Activated CD4-positive, CD25-positive, alpha-beta regulatory T cell treated with anti-CD3 and anti-CD28 coated beads, Interleukin-2, amount 50 U/mL, for 24 hours (primary cell): Measurements from ENCODE around the gene SSTR5.
A peak's percentile ranks its signal among the peaks of the same experiment; 100 is the strongest.

Source experiments
- ATAC-seq, 2 donors: fragments of 150-1000 bp; cut with Tn5 transposase; one replicate each; pipeline ENCODE4 v1.10.0; 2021; ENCODE audit warnings: mild to moderate bottlenecking in 1 of 2, moderate library complexity in 1 of 2

SSTR5 gene

GRCh38 chr16:1107731-1108130 lies 35.2 kb downstream of the SSTR5 start:
- no peak for ATAC-seq

GRCh38 chr16:1108299-1109252 lies 36.0 kb downstream of the SSTR5 start:
- no peak for ATAC-seq

- ATAC-seq = no peak
Measured at GRCh38 chr16:1109648-1110047, 37.1 kb downstream of the SSTR5 start.

GRCh38 chr16:1112506-1113184 lies 40.1 kb downstream of the SSTR5 start:
- no peak for ATAC-seq

- no peak for ATAC-seq
Measured at GRCh38 chr16:1113489-1113888, 40.9 kb downstream of the SSTR5 start.

- ATAC-seq = no peak
Measured at GRCh38 chr16:1113889-1114526, 41.5 kb downstream of the SSTR5 start.

DNA sequence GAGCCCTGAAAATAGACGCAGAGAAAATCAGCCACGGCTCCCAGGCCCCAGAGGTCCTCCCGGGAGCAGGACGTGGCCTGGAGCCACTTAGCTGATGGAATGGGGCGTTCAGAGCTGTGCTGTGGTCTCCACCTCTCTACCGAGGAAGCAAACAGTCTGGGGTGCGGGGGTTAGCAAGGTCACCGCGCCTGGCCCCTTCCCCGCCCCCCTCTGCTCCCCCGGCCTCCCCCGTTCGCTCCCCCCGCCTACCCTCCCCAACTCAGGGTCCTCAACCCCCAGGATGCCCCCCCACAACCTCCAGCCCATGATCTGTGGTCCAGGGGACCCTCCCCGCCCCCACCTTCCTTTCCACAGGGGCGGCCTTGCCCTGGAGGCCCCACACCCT lies 44.1 kb downstream of the SSTR5 start:
- ATAC-seq = no peak

DNA sequence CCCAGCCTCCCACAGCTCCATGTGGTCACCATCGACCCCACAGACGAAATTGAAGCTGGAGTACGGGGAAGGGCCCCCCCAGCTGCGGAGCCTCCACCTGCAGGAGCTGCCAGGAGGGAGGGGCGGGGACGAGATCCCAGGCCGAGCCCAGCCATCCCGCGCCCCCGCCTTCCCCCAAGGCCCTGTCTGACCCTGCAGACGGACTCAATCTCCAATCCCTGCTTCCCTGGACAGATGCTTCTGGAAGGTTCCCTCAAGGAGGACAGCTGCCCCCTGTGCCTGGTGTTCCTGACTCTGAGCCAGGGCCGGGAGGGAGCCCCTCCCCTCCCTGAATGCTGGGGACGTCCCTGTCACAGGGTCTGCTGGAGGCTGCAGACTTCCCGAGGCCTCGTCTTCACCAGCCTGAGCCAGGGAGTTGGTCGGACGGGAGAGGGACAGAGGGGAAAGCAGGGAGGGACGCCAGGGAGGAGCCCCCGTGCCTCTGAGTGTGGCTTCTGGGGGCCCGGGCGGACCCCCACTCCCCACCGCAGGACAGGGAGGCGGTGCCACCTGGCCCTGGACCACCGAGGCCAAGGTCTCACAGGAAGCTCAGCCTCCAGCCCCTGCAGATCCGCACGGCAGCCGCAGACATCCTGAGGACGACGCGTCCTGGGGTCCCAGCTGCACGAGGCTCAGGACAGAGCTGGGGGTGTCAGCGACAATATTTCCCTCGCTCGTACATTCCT lies 44.8 kb downstream of the SSTR5 start:
- no peak for ATAC-seq

- ATAC-seq = no peak
Measured at GRCh38 chr16:1117926-1118325, 45.4 kb downstream of the SSTR5 start.

GRCh38 chr16:1119129-1119528 lies 46.6 kb downstream of the SSTR5 start:
- ATAC-seq = no peak

DNA sequence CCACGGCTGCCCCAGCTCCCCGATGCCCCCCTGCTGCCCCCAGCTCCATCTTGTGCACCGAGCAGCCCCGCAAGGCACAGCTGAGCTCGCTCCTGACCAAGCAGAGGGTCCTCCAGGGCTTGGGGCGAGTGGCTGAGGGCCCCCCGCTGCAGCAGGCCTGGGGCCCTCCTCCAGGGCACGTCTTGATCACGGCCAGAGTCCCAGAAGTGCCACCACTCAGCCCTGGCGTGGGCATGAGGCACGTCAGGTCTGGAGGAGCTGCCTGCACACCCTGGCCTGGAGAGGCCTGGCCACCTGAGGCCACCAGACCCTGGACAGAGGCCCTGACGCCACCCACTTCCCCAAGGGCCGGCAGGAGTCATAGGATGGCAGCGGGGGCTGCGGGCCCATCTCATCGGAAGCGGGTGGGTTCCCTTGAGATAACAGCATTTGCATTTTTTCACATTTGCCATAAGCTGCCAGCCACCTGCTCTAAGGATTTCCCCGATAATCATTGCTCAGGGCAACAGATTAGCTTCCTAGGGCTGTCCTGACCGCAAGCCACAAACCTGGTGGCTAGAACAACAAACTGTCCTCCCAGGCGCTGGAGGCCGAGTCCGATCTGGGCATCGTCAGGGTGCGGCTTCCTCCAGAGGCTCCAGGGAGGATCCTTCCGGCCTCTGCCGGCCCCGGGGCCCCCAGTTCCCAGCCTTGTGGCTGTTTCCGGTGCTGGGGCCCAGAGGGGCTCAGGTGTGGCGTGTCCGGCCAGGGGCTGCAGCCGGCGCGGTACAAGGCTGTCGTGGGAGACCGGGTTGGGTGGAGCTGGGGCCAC lies 47.4 kb downstream of the SSTR5 start:
- ATAC-seq = no peak

DNA sequence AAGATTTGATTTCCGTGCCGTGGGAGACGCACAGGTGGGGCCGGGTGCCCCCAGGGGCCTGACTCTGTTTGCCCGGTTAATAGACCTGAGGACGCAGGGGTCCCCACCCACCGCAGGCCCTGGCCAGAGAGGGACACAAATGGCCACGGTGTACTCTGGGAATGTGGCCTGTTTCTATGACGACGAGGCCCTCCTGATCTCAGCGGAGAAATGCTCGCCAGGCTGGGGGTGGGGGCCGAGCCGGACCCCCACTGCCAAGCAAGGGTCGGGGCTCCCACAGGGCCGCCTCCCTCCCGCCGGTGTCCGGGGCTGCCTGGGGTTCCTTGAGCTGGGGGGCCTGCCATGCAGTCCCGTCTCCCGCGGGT lies 48.0 kb downstream of the SSTR5 start:
- ATAC-seq = no peak

DNA sequence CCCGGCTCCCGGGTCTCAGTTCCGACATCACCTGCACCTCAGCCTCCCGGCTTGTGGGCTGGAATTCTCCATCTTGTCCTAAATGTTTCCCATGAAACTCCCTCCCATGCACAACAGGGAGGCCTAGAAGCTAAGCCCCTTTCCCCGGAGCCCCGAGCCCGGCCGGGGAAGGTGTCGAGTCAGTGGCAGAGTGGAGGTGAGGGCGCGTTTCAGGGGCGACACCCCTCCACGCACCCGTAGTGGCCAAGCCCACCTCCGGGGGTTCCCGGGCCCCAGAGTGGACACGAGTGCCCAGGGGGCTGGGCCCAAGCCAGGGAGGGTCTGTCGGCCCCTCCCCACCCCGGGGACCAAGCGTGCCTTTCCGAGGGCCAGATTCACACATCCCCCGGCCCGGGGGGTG lies 48.5 kb downstream of the SSTR5 start:
- ATAC-seq = no peak

- no peak for ATAC-seq
Measured at GRCh38 chr16:1121601-1122397, 49.3 kb downstream of the SSTR5 start.

GRCh38 chr16:1122398-1122765 lies 49.8 kb downstream of the SSTR5 start:
- no peak for ATAC-seq

GRCh38 chr16:1123525-1124230 lies 51.1 kb downstream of the SSTR5 start:
- ATAC-seq = no peak

DNA sequence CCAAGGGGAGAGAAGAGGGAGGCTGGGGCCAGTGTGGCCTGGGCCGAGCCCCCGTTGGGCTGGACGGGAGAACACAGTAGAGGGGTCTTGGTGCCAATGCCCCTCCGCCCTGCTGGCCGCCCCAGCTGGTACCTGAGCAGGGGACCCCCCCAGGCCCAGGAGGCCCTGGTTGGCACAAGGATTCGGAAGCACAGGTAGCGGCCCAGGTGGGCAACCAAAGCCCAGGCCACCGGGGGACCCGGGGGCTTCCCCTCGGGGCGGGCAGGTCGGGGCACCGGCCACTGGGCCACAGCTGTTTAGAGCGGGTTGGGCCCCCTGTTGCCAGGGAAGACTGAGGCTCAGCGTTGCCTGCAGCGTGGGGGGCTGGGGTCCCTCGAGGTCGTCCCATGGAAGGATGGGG lies 51.7 kb downstream of the SSTR5 start:
- no peak for ATAC-seq

- no peak for ATAC-seq
Measured at GRCh38 chr16:1124795-1125194, 52.2 kb downstream of the SSTR5 start.

GRCh38 chr16:1125471-1125870 lies 52.9 kb downstream of the SSTR5 start:
- peak in 1 of 2 donors; percentile 51 for ATAC-seq

DNA sequence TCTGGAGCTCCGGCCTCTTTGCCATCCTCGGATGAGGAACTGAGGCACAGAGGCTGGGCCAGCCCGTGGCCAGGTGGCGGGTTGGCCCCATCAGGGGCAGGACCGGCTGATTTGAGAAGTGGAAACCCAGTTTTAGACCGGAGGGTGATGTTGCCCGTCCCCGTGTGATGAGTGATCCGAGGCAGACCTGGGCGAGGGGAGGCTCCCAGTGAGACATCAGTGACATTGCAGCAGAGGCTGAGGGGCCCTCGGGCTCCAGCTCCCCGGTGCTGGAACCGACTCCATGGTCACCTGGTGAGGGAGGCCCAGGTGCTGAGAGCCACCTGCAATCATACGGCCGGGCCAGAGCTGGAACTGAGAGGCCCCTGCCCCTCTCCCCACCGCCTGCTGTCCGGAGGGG lies 53.5 kb downstream of the SSTR5 start:
- no peak for ATAC-seq

DNA sequence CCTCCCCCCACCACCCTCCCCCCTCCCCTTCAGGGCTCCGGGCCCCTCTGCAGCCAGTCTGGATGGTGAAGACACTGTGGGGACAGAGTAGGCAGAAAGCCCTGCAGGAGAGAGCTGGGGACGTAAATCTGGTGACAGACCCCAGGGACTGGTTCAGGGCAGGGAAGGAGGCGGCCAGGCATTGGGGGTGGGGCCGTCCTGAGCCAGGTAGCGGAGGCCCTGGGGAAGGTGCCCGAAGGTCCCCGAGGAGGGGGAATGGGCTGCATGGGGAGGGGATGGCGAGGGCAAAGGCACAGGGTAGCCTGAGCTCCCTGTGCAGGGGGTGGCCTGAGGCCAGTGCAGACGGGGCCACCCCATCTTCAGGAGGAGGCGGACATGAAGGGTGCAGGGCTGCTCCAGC lies 54.0 kb downstream of the SSTR5 start:
- ATAC-seq = no peak
